OCI-LY1 (cell line): Measurements from ENCODE around the gene KCTD4.

Experiments used
- CTCF ChIP-seq: fragments of 200-600 bp; sonication (generic), shearing (Covaris generic); IDR thresholded peaks from 2 replicates; pipeline ENCODE4 v1.5.1; 2017; ENCODE audit warnings: mild to moderate bottlenecking, antibody characterized with exemption, low read length, moderate library complexity, mixed read lengths
- EZH2 ChIP-seq: fragments of 200-600 bp; sonication (generic), shearing (Covaris generic); IDR thresholded peaks from 2 replicates; pipeline ENCODE4 v1.8.0; 2017; ENCODE audit warnings: borderline replicate concordance, mixed run types, mild to moderate bottlenecking, antibody characterized with exemption, low read length, moderate library complexity, mixed read lengths

DNA sequence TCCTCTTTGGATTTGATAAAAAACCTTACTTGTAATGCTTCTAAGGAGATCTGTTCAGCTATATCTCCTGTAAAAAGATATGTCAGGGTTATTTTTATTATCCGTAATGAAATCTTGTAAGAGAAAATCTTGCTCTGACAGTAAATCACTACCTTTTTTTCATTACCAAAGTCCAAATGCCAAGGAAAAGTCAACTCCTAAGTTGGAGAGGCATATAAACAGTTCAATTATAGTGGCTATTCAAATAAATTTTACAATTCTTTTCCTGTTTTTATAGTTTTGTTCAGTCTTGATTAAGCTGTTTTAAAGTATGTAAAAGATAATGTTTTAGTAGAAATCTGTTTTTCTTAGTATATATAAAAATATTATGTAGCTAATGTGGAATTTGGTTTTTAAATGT, 9.0 kb downstream of the KCTD4 start:
- TF ChIP-seq EZH2 (no peak), CTCF (no peak)
